Measurements from ENCODE around the gene DSCAML1.

Gene DSCAML1

DNA sequence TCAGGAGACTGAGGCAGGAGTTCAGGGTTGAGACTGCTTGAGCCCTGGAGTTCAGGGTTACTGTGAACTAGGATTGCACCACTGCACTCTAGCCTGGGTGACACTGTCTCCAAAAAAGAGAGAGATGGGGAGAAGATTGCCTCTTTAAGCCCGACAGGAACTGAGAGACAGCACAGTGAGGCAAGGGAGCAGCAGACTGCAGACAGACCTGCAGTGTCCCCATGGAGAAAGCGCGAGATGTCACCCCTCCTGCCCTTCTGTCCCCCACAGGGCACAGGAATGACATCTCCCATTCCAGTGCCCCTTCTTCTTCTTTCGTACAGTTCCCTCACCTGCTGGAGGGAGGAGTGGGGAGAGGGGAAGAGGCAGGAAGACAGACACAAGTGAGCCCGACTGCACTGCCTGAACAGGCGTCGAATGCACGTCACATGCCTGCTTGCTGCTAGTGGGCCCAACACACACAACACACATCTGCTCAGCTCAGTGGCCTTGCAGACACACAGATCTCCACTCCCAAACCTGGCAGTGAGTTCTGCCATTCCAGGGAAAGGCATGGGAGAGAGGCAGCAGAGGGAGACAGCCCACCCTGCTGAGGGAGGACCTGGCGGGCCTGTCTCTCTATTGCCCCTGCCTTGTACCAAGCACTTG, 167.0 kb downstream of the DSCAML1 start:
- DNase-seq, result no peak

DNA sequence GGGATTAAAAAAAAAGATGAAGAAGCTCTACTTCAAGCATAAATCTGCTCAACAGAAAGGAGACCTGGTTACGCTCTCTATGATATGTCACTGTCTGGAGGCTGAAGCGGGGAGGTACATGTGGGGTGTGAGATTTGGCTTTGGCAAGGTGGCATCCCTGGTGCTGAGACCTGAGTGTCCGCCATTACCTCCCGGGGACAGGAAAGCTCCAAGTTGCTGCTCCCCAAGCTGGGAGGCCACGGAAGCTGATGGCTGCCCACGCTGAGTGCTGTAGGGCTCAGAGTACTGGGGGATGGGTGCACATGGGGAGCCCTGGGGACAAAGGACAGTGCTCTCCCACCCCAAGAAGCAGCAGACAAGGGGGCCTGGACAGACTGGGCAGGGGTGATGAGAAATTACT, 167.9 kb downstream of the DSCAML1 start:
- no peak for DNase-seq

DNA sequence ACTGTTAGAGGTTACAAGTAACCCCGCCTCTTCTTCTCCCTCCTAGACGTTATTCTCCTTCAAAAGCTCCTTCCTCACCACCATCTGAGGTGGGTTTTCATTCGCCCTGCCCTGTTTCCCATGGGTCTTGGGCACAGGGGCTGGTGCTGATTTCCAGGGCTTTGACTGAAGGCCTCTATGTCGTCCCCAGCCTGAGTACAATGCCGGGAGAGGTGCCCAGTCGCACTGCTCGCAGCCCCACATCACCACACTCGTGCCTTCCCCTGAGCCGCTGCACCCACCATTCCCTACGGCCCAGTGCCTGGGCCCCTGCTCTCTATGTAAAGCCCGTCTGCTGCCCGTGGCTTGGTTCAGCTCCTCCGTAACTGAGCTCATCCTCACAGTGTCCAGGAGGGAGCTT, 169.8 kb downstream of the DSCAML1 start:
- DNase-seq, result no peak

DNA sequence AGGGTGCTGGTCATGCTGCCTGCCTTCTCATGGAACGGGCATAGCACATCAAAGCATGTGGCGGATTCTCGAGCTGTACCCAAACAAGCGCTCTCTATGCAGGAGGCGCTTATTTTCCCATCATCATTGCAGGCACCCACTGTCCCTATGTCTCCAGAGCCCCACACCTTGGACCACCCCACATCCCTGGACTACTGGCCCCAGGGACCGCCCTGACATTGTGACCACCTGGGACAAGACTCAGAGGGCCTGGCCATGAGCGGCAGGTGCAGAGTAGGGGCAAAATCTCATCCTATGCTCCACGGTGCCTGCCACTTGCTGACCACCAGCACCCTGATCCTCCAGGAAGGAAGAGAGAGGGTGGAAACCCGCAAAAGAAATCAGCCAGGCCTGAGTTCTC, 170.4 kb downstream of the DSCAML1 start:
- no peak for DNase-seq

DNA sequence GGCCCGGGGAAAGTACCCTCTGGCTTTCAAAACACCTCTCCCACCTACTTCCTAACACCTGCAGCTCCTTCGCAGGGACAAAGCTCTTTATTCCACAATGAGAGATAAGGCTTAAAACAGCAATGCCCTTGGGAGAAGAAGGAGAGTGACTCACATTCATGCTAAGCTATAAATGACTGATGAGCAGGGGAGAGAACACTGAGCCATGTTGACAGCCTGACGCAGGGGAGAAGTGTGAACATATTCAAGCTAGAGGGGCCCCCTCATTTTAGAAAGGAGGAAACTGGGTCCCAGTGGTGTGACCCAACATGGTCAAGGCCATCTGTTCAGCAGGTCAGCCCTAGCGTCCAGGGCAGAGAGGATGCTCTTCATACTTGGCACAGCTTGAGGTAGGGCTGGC, 171.8 kb downstream of the DSCAML1 start:
- no peak for DNase-seq

DNA sequence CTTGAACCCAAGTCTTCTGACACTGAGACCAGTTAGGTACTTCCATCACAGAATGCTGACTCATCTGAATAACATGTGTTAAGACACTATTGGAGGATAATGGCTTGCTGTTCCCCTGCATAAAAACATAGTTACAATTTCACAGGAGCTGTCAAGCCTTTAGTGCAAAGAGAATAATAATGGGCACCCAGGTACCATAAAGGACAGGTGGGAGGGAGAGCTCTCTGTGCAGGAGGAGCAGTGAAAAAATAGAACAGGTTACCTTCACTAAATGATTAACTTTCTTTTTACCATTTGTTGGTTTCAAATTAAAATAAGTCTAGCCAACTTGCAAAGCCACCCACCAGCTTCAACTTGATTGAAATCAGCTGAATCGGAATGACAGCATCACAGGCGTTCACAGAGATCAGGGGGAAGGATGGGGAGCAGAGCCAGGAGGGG, 173.2 kb downstream of the DSCAML1 start:
- DNase-seq, result no peak

DNA sequence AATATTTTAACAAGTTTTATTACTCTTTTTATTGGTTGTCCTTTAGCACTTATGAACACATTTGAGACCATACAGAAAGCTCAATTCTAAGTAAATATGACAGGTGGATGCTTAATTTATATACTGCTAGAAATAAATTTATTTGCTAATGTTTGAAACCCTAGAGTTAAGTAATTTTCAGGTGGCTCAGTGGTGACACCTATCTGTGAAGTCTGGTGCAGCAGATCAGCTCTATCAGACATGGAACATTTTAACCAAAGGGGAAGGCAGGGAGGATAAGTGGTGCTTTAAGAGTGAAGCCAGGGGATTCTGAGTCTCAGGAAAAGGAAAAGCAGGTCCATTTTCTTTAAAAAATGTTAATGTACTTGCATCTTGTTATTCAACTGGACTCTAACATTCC, 175.8 kb downstream of the DSCAML1 start:
- no peak for DNase-seq

DNA sequence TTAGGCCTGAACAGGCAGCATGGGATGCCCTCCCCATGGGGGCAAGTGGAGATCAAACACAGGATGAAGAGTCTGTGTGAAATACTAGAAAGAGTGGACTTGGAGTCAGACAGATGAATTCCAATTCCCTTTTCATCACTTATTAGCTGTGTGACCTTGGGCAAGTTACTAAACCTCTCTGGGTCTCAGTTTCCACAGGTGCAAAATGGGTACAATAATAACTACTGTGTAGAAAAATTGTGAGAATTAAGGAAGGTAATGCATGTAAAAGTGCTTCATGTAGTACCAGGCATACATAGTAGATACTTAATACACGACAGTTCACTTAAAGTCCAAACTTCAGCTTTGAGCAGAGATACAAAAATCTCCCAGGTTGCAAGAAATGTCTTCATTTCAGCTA, 176.4 kb downstream of the DSCAML1 start:
- no peak for DNase-seq

DNA sequence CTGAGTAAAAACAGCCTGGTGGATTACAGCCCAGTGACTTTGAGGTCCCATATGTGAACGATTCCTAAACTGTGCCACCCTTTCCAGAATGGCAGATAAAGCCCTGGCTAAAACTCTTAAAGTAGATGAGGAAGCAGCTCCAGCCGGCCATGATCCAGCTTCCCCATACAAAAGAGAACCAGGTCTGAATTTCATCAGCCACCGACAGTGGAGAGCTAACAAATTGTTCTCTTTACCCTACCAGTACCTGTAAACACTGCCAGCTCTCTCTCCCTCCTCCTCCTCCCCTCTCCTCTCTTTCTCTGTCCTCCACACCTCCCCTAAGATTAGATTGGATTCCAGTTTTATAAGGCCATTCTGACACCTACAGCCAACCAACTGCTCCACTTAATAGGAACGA, 176.9 kb downstream of the DSCAML1 start:
- DNase-seq, result no peak

DNA sequence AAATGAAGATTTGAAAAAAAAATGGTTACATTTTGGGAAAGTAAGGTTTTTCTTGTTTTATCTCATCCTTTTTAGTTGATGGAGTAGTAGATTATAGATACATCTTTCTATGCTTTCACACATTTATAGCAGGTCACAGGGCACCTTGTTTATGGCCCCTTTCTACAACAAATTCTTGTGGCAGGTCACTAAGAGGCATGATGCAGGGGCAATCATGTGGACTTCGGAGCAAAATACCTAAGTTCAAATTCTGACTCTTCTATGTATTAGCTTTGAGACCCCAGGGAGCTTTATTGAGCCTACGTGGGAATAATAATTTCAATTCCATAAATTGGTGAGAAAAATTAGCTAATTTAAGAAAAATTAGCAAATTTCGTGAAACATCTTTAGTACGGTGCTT, 177.4 kb downstream of the DSCAML1 start:
- DNase-seq, result no peak

DNA sequence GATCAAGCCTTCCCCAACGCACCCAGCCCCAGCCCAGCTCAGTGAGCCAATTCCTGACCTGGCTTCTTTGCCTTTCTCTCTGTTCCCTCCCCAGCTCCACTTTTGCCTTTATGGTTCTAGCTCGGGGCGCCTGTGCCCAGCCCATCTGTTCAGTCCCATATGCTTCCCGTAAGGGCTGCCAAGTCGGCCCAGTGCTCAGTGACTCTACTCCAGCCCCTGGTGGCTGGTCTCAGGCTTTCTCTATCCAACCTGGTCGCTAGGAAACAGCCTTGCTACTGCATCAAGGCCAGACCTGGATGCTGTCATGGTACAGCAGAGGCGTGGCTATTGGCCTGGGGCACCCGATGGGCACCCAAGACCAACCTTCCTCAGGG, 178.0 kb downstream of the DSCAML1 start:
- no peak for DNase-seq

DNA sequence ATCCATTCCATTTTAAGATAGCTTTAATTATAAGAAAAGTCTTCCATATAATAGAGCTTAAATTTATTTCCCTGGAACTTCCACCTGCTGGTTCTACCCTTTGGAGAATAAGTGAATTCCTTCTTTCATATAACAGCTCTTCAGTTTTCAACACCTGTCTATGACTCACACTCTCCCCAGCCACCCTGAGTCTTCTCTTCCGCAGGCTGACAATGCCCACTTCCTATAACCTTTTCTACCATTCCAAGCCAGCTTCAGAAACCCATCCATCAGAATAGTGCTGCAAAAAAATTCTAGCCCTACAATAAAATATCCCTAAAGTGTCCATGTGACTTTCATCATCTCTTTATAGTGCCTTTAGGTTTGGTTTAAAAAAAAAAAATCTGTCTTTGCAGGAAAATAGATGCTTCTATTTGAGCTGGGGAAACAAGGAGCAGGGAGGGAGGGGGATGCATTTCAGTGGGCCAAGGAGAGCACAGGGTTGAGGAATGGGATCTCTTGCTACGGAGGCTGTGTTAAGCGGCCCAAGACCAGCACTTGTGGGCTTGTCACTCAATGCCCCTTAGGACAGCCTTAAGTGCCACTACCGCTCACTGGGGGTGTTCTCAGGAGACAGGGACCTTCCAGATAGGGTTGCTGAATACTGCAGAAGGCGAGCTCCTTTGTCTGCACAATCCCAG, 178.6 kb downstream of the DSCAML1 start:
- DNase-seq, result no peak

DNA sequence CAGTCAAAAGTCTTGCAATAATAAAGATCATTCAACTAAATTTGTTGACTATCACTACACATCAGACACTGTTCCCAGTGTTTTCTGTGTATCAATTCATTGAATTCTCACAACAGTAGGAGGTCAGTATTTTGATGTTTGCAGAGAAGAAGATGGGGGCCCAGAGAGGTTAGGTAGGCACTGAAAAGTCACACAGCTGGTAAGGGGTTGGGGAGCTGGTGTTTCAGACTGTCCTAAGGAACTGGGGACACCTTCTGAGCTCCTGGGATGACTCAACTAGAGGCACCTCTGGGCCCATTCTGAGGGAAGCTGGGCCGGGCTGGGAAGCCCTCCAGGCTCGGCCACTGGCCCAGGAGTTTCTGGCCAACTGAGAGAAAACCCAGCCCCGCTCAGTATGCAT, 180.0 kb downstream of the DSCAML1 start:
- DNase-seq, result no peak

DNA sequence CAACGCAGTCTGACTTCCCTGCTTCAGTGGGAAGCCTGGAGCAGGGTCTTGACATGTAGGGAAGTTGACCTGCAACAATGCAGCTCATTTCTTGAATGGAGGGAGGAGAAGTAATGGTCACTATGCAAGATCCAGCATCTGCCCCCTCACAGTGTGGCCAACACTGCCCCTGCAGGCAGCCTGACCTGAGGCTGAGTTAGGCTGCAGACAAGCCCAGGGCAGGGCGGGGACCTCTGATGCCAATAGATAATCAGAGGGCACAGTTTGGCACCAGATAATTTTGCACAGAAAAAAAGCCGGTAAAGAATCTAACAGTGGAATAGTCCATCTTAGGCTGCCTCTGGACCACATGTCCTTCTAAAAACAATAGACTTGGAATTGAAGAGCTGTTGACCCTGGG, 182.3 kb downstream of the DSCAML1 start:
- DNase-seq, result no peak

DNA sequence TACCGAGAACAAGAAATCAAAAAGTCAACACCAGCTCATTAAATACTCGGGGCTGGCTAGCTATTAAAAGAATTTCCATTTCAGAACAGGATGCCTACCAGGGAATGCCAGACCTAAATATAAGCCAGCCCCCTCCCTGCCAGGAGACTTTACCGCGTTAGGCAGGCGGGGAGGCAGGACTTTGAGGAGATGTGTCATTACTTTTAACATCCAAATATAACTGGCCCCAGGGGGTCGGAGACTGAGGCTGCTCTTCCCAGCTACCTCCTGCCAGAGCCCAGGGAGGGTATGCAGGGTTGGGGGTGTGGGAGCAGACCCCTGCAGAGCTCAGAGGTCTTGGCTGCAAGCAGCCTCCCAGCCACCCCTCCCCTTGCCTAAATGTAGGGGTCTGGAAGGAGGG, 183.5 kb downstream of the DSCAML1 start:
- DNase-seq, result no peak

DNA sequence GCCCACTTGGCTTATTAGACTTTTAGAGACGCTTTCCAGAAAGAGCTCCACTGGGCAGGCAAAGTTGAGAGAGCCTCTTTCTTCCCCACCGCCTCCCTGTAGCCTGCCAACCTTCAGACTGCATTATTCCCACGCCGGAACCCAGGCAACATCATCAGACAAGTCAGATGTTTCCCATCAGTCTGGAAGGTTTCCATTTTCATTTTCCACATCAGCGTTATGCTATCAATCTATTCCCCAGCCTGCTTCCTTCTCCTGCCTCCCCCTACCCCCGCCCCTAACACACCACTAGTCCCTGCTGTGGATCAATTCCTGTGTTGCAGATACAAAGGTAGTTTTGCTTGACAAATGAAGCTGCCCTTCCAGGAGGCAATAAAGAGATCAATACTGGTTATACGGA, 184.8 kb downstream of the DSCAML1 start:
- no peak for DNase-seq

DNA sequence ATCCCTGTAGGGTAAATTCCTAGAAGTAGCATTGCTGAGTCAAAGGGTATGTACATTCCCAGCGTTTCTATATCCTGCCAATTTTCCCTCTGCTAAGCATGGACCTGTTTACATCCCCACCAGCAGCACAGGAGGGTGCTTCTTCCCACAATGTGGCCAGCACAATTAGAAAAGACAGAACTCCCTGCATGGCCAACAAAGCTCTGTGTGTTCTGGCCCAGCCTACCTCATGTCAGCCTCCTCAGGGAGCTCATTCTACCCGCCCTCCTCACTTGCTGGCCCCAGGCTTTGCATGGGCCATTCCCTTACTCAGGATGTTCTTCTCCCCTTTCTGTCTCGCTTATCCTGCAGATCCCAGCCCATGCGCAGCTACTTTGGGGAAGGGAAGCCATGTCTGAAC, 186.1 kb downstream of the DSCAML1 start:
- no peak for DNase-seq

DNA sequence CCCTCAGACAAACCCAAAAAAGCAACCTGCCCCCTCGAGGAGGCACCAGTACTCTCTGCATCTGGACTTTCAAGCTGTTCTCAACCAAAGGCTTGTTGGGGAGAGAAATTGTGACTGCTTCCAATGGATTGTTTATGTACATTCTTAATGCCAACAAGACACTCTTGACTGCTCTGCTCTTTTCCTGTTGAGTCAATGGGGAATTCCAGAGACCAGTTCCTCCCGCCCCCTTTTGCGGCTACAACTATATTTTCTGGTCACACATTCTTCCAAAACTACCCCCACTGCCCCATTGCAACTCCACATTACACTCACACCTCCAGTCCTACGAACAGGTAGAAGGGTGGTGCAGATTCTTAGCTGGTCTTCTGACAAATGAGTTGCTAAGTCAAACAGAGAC, 187.0 kb downstream of the DSCAML1 start:
- DNase-seq, result no peak

DNA sequence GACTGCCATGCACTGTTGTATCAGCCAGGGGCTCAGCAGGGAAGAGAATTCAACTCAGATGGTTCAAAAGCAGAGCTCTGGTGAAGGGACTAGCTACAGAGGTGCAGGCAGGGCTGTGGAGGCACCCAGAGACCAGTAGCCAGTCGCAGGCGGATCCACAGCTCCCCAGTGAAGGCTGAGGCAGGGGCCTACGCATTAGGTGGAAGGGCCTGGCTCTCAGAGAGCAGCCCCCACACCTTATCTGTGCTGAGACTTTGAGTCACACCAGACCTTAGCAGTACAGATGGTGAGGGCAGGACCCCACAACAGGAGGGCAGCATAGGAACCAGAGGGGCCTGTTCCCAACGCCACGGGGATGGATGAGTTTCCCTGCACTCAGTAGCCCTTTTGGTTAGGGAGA, 189.6 kb downstream of the DSCAML1 start:
- DNase-seq, result no peak

DNA sequence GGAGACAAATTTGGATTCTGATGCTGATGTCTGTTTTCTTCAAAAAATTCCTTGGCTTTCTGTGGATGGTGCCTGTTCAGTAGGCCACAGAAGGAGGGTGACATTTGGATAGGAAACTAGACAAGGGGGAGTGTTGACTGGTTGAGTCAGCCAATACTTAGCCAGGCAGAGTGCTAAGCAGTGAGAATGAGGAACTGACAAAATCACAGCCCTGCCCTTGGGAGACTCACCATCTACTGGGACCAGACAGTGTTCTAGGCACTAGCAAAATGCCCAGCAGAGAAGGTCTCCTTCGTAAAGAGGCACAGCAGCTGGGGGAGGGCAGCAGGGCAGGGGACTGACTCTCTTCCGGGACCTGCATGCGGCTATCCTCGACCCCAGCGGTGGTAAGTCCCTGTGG, 190.2 kb downstream of the DSCAML1 start:
- no peak for DNase-seq

DNA sequence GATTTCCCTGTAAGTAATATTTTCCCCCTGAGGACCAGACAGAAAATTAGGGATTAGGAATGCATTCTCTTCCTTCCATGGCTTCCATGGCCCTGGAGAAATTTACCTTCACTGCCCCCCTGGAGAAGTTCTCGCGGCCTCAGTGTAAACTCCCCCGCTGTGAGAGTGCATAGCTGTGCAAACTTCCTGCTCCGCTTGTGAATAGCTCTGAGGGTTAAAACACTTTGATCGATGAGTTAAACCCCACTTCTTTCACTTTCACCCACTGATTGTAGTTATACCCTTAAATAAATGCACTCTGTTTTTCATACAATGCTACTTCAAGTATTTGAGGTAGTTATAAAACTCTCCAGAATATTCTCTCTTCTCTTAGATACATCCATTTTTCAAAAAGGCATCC, 190.8 kb downstream of the DSCAML1 start:
- no peak for DNase-seq

DNA sequence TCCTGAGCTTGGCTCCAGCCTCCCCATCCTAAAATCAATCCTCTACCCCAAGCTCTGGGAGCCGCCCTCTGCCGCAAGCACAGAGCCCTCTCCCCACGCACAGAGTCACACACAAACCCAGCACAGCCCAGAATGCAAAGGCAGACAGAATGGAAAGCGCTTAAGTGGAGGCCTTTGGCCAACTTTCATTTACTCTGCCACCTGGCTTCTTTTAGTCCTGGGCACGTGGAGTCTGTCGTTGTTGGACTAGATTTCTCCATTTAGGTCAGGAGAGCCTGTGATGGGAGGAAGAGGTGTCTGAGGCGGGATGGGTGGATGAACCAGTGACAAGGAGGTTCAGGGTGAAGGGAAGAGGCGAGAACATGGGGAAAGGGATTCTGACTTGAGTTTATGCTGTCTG, 191.7 kb downstream of the DSCAML1 start:
- DNase-seq, result no peak

DNA sequence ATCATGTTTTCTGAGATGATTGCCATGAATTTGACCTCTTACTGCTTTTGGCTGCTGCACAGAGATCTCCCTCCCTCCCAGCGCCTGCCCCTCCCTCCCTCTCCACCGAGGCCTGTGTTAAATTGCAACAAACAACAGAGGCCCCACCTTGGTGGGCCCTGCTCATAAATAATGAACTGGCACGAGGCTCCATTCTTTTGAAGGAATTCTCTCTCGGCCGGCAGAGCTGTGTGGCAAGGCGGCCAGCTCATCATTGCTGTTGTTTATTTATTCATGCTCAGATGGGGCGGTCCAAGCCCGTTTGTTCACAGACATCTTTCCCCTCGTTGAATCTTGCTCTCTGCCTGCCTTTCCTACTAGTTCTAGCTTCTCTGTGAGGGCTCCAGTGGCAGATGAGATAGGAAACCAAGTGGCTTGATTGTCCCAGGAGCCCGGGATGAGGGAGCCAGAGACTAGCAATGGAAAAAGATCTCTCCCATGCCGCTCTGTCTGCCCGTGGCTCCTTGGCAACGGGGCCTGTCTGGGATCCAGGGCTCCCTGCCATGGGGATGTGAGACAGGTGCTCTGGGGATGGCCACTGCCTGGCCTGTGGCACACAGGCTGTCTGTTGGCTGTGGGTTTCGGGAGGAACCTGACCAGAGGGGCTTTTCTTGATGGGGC, 192.6 kb downstream of the DSCAML1 start:
- no peak for DNase-seq

DNA sequence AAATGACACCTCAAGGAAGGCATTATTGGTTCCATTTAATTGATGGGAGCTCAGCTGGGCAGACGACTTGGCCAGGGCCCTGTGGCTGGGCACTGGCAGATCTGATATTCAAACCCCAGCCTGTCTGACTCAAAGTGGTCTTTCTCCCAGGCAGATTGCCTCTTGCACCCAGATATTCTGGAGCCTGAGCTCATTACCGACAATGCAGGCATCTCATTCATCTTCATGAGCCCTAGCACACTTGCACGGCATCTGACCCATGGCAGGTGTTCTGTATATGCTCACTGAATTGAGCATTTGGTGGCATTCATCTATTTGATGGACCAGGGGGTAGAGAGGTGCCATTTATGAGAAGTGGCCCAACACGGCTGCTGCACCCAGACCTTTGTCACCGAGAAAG, 193.1 kb downstream of the DSCAML1 start:
- no peak for DNase-seq

Data from effector CD8-positive, alpha-beta T cell (primary cell).